Gastroesophageal sphincter (tissue), 3 donors: ENCODE measurements around the gene MYO7A.

Experiments
- CTCF ChIP-seq, 4 experiments: fragments of 200-600 bp in 2 of 4; fragments of 450-650 bp in 2 of 4; sonication (generic) in 1 of 4; IDR thresholded peaks; one replicate each; pipeline ENCODE4 v1.5.1; 2017 to 2019; ENCODE audit warnings: antibody characterized with exemption in 4 of 4, mild to moderate bottlenecking in 2 of 4, moderate library complexity in 2 of 4
- EP300 ChIP-seq: sonication (generic); formaldehyde crosslinking; IDR thresholded peaks from one replicate; pipeline ENCODE4 v1.6.1; 2017; ENCODE audit warnings: antibody characterized with exemption, mild to moderate bottlenecking
- POLR2A ChIP-seq, 2 donors: fragments of 450-650 bp; IDR thresholded peaks; one replicate each; pipeline ENCODE4 v1.6.1; 2017; ENCODE audit warnings: antibody characterized with exemption in 2 of 2, mild to moderate bottlenecking in 2 of 2, moderate library complexity in 1 of 2
- POLR2AphosphoS5 ChIP-seq: sonication (generic); formaldehyde crosslinking; IDR thresholded peaks from one replicate; pipeline ENCODE4 v1.6.1; 2017; ENCODE audit warnings: antibody characterized with exemption

GRCh38 chr11:77187111-77187750 is 59.2 kb downstream of the MYO7A start:
- TF ChIP-seq CTCF (IDR thresholded peaks at IDR 0.05) (no peak), POLR2AphosphoS5 (no peak), EP300 (no peak), POLR2A (IDR thresholded peaks at IDR 0.05) (no peak)
